OCI-M1 (cell line): Measurements from ENCODE around the gene CEACAM1.
A peak's percentile ranks its signal among the peaks of the same experiment; 100 is the strongest.
"Not testable (repeated sequence)": the region's sequence is repeated elsewhere in the genome, so short reads cannot be mapped to it uniquely, and the experiment has no call there.

Experiments
- DNase-seq: peaks from one replicate; lab custom pipeline; 2025; lab: John Stamatoyannopoulos, UW

Gene CEACAM1

DNA sequence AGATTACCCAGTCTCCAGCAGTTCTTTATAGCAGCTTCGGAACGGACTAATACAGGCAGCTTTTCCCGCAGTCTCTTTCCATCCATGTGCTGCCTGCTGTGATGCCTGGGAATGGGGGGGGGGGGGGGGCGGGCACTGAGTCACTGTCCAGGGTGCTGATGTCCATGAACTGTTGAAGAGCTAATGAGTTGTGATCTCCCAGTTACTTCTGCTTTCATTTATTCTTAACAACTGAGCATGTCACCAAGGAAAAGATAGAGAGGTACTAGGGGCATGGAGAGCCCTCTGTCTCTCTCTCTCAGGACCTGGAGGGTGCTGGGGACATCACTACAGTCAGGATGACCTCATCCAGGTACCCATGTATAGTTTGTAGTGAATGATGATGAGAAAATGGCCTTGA, 20.3 kb upstream of the CEACAM1 start:
- no peak for DNase-seq

DNA sequence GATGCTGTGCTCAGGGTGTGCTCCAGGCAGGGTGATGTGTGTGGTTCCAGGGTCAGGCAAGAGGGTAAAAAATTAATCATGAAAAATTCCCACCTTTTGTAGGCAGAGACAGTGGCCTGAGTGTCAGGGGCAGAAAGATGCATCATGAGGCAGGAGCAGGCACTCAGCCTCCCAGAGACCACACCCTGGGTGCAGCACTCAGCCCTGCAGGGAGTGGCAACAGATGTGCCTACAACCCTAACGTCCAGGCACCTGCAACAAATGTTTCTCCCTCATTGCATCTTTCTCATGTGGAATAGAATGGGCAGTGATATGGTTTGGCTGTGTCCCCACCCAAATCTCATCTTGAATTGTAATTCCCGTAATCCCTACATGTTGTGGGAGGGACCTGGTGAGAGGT, 19.6 kb upstream of the CEACAM1 start:
- no peak for DNase-seq

DNA sequence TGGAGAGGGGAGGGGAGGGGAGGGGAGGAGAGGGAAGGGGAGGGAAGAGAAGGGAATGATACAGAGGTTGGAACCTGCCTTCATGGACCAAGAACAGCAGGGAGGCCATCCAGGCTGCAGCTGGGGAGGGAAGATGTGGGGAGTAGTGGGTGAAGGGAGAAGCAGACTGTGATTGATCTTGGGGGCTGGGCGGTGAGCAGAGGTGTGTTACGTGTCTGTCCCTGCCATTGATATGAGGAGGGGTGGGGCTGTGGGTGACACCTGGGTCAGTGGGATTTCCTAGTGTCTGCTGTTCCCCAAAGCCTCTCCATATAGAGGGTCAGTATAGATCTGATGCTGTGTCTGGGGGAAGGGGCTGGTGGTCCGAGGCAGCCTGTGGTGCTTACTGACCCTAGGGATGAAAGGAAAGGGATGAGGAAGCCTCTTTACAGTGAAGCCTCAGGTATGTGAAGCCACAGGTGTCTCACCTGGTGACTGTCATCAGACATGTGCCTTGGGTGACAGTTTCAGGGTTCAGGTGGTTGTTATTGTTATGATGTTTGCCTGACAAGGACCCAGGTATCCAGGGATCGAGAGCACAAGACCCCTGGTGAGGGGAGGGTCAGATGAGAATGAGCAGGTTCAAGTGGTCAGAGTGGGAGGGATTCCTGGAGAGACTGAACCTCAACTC, 18.7 kb upstream of the CEACAM1 start:
- no peak for DNase-seq

DNA sequence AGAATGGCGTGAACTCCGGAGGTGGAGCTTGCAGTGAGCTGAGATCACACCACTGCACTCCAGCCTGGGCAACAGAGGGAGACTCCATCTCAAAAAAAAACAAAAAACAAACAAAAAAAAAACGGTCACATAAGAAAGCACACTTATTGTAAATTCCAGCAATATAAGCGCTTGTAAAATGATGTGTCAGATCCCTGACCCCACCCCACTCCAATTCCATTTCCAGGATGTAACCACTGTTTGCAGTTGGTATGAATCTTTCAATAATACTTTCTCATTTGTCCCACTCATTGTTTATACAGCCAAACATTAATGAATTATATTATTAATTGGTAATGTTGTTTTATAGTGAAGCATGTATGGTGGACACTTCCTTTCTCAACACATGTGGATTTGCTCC, 15.9 kb upstream of the CEACAM1 start:
- DNase-seq, result no peak

DNA sequence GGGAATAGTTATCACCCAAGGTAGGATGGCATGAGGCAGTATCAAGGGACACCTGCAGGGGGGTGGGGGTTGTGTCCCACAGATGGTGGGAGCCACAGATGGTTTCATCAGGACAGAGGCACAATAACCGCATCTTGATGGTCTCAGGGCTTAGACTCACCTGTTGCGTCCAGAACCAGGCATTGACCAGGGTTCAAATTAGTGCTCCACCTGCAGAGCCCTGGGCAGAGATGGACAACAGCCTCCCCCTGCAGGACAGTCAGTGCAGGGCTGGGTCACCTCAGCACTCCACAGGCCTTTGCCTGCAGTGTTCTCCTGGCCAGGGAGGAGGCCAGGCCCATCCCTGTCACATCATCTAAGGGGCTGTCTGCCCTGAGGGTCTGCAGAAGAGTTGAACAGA, 14.5 kb upstream of the CEACAM1 start:
- DNase-seq, result no peak

DNA sequence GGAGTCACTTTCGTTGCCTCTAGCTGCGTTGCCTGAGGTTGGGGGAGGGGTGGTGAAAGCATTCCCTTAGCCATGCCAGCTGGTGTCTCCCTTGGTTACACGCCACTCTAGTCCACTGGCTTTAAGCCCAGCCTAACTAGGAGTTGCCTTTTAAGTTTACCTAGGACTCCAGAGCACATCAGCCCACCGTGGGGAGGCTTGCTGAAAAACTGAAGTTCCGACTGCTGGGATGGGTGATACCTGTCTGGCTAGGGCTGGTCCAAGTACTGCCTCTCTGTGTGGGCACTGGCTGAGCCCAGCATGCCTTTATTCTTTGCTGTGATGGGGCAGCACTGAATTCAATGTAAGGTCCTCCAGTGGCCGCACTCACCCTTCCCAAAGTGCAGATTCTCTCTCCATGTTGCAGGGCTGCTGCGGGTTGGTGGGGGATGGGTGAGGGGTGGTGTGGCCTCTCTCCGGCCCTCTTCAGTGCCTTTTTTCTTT, 11.8 kb upstream of the CEACAM1 start:
- DNase-seq, result no peak

DNA sequence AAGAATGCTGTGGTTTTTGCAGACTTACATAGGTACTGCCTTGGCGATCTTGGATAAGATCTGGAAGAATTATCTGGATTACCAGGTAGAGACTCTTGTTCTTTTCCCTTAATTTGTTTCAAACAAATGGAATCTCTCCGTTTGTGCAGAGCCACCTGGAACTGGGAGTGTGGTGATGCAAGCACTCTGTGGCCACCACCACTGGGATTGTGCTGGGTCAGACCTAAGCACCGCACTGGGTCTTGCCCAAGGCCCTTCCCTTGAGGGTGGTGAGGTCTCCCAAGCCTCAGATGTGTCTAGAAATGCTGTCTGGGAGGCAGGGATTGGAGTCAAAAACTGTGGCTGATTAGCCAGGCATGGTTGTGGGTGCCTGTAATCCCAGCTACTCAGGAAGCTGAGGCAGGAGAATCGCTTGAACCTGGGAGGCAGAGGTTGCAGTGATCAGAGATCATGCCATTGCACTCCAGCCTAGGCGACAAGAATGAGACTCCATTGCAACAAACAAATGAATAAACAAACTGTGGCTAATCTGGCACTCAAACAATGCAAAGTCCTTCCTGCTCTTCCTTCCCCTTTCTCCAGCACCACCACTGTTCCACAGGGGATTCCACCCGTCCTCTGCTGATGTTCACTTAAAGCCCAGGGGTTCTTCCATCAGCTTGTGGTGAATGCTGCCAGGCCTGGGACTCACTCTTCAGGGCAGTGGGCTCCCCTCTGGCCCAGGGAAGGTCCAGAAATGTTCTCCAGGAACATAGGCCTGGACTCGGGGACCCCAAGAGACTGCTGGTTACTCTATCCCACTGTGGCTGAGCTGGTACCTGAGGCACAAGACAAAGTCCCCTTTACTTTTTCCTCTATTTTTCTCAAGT, 10.8 kb upstream of the CEACAM1 start:
- no peak for DNase-seq

DNA sequence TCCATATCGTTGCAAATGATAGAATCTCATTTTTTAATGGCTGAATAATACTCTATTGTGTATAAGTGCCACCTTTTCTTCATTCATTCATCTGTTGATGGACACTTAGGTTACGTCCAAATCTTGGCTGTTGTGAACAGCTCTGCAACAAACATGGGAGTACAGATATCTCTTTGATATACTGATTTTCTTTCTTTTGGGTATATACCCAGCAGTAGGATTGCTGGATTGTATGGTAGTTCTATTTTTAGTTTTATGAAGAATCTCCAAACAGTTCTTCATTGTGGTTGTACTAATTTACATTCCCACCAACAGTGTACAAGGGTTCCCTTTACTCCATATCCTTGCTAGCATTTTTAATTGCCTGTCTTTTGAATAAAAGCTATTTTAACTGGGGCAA, 7.0 kb upstream of the CEACAM1 start:
- not testable (repeated sequence) for DNase-seq

DNA sequence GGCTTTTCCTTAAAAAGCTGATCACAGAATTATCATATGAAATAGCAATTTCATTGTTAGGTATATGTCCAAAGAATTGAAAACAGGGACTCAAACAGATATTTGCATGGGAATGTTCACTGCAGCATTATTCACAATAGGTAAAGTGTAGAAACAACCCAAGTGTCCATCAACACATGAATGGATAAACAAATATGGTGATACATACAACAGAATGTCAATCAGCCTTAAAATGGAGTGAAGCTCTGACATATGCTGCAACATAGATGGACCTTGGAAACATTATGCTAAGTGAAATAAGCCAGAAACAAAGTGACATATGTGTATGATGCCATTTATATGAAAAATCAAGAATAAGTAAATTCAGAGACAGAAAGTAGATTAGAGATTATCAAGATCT, 6.1 kb upstream of the CEACAM1 start:
- DNase-seq, result no peak

DNA sequence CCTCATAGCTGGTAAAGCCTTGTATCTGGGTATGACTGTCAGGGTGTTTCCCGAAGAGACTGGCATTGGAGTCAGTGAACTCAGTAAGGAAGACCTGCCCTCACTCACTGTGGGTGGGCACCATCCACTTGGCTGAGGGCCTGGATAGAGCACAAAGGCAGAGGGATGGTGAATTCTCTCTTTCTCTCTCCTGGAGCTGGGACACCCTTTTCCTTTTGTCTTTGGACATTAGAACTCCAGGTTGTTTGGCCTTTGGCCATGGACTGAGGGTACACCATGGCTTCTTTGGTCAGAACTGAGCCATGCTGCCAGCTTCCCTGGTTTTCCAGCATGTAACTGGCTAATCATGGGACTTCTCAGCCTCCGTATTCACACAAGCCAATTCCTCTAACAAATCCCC, 4.6 kb upstream of the CEACAM1 start:
- DNase-seq, result no peak

DNA sequence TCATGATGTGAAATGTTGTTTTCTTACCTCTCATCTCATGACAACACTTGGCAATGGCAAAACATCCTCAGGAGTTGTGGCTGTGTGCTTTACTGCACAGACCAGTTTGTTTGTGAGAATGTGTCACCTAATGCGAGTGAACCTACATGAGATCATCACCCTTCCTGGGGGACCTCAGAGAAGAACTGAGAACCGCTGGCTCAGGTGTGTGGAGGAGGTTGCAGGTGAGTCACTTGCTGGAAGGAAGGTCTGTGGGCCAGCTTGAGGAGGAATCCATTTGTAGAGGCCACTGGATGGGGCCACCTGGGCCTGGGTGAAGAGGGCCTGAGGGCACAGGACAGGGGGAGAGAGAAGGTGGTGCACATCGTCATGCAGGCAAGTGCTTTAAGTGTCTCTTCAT, 3.0 kb upstream of the CEACAM1 start:
- DNase-seq, result no peak

DNA sequence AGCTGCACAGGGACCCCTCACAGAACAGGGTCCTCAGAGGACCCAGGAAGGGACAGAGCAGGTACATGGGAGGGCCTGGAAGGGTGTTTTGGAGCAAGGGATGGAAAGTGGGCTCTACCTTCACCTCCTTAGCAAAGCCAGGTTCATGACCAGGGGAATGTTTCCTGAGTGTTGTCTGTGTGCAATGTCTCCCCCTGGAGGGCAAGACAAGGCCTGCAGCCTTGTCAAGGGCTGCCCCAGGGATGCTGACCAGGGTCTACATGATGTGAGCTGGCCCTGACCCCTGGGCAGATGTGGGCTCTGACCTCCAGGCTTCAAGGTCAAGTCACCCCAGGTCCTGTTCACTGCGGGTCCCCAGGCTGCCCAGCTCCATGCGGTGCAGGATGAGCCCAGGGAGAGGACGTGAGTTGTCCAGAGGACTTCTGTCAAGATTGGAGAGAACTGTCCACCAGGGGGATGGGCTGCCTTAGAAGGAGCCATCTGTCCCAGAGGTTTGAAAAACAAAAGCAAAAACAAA, 1.0 kb upstream of the CEACAM1 start:
- DNase-seq, result peak; percentile 77

DNA sequence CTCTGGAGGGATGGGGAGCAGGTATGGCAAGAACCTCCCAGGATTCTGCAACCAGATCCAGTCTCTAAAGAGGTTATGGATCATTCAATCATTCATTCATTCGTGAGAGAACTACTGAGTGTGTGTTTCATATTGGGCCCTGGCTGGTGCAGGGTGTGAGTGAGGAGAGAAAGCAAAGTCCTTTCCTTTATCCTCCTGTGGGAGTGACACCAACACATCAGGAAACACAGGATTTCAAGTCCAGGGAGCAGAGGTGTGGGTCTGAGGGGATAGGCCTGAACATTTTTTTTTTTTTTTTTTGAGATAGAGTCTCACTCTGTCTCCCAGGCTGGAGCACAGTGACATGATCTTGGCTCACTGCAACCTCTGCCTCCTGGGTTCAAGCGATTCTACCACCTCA, 3.3 kb downstream of the CEACAM1 start:
- DNase-seq, result no peak

DNA sequence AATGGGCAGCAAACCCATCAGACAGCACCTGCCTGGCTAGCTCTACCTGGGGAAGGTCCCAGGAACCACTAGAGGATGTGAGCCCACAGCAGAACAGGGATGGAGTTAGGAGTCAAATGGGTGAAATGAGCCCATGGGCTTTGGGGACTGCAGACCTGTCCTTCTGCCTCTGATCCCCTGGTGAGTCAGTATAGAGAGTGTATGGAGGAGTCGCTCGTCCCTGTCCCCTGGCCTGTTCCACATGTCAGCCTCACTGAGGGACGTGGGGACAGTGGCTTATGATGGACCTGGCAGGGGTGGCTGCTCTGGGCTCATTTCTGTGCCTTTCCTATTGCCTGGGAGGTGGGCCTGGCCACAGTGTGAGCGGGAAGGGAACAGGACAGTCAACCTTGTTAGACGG, 4.0 kb downstream of the CEACAM1 start:
- DNase-seq, result no peak

DNA sequence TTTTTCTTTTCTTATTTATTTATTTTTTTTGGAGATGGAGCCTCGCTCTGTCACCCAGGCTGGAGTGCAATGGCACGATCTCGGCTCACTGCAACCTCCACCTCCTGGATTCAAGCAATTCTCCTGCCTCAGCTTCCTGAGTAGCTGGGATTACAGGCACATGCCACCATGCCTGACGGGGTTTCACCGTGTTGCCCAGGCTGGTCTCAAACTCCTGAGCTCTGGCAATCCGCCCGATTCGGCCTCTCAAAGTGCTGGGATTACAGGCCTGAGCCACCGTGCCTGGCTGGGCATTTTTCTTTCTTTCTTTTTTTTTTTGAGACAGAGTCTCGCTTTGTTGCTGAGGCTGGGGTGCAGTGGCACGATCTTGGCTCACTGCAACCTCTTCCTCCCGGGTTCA, 6.0 kb downstream of the CEACAM1 start:
- not testable (repeated sequence) for DNase-seq

DNA sequence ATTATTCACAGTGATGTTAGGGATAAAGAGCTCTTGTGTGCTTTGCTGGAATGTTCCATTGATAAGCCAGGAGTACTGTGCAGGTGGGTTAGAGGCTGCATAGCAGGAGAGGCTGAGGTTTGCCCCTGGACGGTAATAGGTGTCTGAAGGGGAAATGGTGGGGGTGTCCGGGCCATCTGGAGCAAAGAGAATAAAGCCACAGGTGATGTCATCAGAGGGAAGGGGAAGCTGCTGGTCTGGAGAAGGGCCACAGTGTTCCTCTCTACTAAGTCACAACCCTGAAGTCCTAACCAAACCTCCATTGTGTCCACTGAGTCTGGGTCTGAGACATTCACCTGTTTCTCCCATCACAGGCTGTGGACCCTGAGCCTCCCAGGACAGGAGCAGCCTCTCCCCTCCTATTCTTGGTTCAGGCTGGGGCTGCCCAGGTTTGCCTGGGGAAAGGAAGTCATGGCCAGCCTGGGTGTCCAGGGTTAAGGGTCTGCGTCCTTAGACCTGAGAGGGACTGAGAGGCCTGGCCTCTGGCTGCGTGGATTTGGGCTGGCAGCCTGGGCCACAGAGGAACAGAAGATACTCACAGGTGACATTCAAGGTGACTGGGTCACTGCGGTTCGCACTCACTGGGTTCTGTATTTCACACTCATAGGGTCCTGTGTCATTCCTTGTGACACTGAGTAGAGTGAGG, 6.8 kb downstream of the CEACAM1 start:
- DNase-seq, result no peak

DNA sequence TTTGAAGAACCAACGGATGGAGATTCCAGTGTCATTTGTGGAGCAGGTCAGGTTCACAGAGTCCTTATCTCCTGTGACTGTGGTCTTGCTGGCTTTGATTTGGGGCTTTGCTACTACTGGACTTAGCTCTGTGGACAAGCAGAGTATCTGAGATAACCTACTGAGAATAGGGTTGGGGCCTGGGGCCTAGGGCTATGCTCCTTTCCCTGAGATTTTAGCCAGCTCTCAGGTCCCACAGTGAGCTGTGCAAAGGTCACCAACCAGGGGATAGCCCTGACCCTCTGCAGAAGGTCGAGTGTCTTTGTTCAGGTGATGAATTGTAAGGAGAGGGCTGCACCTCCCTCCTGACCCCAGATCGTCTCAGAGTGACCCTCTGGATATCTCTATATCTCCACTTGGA, 9.2 kb downstream of the CEACAM1 start:
- no peak for DNase-seq

DNA sequence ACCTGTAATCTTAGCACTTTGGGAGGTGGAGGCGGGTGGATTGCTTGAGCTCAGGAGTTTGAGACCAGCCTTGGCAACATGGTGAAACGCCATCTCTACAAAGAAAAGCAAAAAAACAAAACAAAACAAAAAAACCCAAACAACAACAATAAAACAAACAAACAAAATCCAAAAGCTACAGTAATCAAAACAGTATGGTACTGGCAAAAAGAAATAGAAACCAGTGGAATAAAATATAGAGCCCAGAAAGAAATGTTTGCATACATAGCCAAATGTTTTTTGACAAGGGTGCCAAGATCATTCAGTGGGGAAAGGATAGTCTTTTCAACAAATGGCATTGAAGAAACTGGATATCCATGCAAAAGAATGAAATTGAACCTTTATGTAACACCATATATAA, 11.5 kb downstream of the CEACAM1 start:
- no peak for DNase-seq

DNA sequence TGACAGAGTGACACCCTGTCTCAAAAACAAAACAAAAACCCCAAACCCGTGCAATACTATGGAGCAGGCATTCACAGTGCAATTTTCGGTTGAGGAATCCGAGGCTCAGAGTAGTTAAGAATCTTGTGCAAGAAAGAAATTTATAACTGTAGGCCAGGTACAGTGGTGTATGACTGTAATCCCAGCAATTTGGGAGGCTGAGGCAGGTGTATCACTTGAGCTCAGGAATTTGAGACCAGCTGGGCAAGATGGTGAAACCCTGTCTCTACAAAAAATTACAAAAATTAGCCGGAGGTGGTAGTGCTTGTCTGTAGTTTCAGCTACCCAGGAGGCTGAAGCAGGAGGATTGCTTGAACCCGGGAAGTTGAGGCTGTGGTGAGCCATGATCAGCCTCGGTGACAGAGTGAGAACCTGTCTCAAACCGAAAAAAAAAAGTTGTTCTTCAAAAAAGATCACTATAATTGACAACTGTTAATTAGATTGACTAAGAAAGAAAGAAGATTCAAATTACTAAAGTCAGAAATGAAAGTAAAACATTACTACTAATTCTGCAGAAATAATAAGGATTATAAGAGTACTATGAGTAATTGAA, 12.9 kb downstream of the CEACAM1 start:
- no peak for DNase-seq

DNA sequence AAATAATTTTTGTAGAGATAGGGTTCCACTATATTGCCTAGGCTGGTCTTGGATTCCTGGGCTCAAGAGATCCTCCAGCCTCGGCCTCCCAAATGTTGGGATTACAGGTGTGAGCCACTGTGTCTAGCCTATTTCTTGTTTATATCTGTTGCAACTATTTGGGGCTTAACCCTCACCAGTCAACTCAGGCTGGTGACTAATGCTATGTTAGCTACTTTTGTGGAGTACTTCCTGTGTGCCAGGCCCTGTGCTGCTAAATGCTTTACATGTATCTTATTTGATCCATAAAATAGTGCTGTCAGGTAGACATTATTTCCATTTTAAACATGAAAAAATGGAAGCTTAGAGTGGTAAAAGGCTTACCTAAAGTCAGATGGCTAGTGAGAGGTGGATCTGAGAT, 13.8 kb downstream of the CEACAM1 start:
- DNase-seq, result no peak

DNA sequence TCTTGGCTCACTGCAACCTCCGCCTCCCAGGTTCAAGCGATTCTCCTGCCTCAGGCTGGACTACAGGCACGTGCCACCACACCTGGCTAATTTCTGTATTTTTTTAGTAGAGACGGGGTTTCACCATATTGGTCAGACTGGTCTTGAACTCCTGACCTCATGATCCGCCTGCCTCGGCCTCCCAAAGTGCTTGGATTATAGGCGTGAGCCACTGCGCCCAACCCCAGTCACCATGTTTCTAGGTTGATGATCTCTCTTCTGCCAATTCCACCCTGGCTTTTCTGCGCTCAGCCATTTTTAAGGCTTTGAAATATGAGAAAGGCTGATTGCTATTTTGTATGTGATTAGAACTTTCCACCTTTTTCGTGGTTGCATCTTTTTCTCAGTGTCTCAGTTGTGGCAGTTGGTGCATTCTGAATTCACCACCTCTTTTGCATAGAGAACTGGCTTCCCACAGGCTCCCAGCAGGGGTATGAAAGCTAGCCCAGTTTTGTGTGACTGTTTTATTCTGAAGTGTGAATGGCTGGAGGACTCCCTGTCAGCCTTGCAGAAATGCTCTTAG, 15.5 kb downstream of the CEACAM1 start:
- no peak for DNase-seq

DNA sequence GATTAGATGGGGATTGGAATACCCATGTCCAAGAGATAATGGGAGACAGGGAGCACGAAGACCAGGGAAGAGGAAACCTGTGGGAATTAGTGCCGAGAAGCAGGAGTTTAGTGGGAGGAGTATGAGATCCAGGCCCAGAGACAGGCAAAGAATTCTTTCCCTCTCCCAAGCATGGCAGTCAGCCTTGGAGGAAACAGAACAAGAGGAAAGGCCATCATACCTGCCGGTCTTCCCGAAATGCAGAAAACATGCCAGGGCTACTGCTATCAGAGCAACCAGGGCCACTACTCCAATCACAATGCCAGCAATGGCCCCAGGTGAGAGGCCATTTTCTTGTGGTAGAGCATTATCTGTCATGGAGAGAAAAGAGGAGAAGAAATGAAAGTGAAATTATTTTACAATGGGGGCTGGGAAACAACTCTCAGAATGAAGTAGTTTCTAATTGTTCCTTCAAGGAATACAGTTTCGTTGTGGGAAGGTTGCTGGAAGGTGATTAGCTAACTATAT, 16.1 kb downstream of the CEACAM1 start:
- DNase-seq, result peak; percentile 62
